CD4-positive, alpha-beta T cell treated with Interleukin-12 subunit alpha and Interleukin-12 subunit beta, for 1 hour (primary cell): ENCODE data around the gene VWA5B2.

ENCODE experiments used
- DNase-seq: peaks from one replicate; pipeline ENCODE4 v3.0.0-alpha.2; 2020

VWA5B2 gene

GRCh38 chr3:184227481-184227935, 1.9 kb upstream of the VWA5B2 start:
- DNase-seq: peak; percentile 64

GRCh38 chr3:184228376-184229137, 828 bp upstream of the VWA5B2 start:
- DNase-seq: no peak

GRCh38 chr3:184230081-184230602, 757 bp downstream of the VWA5B2 start:
- no peak for DNase-seq

GRCh38 chr3:184230603-184231528, 1.5 kb downstream of the VWA5B2 start:
- DNase-seq: no peak

- no peak for DNase-seq
These were observed 2.3 kb downstream of the VWA5B2 start for GRCh38 chr3:184231671-184232070.

- DNase-seq: no peak
These were observed 3.9 kb downstream of the VWA5B2 start for GRCh38 chr3:184233127-184233843.

- no peak for DNase-seq
These were observed 4.8 kb downstream of the VWA5B2 start for GRCh38 chr3:184234224-184234623.

GRCh38 chr3:184234671-184235380, 5.4 kb downstream of the VWA5B2 start:
- no peak for DNase-seq

GRCh38 chr3:184235381-184236032, 6.1 kb downstream of the VWA5B2 start:
- DNase-seq: no peak

GRCh38 chr3:184236033-184236410, 6.6 kb downstream of the VWA5B2 start:
- DNase-seq: no peak

GRCh38 chr3:184236636-184237035, 7.3 kb downstream of the VWA5B2 start:
- no peak for DNase-seq

GRCh38 chr3:184237211-184237610, 7.8 kb downstream of the VWA5B2 start:
- DNase-seq: no peak

- DNase-seq: no peak
These were observed 8.4 kb downstream of the VWA5B2 start for GRCh38 chr3:184237807-184238206.

GRCh38 chr3:184238246-184238818, 8.9 kb downstream of the VWA5B2 start:
- DNase-seq: no peak

- DNase-seq: no peak
These were observed 9.8 kb downstream of the VWA5B2 start for GRCh38 chr3:184239221-184239620.

GRCh38 chr3:184239708-184240107, 10.3 kb downstream of the VWA5B2 start:
- no peak for DNase-seq

GRCh38 chr3:184240384-184241140, 11.2 kb downstream of the VWA5B2 start:
- DNase-seq: no peak

- no peak for DNase-seq
These were observed 11.7 kb downstream of the VWA5B2 start for GRCh38 chr3:184241141-184241446.

GRCh38 chr3:184241447-184242296, 12.3 kb downstream of the VWA5B2 start:
- no peak for DNase-seq

GRCh38 chr3:184242297-184242685, 12.9 kb downstream of the VWA5B2 start:
- no peak for DNase-seq
